ENCODE measurements around the gene CALM3. TPM values are rescaled to one million over a fixed set of nuclear protein-coding genes. Genes with fewer than 3 reads are reported as not detected.

Gene CALM3
- total and polyA plus RNA-seq, 2 experiments from 2014 or later = 217 to 271 TPM

DNA sequence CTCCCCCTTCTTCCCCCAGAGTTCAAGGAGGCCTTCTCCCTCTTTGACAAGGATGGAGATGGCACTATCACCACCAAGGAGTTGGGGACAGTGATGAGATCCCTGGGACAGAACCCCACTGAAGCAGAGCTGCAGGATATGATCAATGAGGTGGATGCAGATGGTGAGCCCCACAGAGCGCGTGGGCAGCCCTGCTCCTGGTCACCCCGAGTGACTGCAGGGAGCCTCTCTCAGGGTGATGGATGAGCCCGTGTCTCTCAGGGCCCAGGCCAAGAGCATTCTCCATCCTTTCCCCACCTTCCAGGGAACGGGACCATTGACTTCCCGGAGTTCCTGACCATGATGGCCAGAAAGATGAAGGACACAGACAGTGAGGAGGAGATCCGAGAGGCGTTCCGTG is 7.0 kb downstream of the CALM3 start:
- DNase-seq = no peak
- no peak for TF ChIP-seq EZH2 (IDR thresholded peaks at IDR 0.05; ENCODE audit: insufficient read depth, poor library complexity, severe bottlenecking)
- no peak for TF ChIP-seq EZH2phosphoT487 (IDR thresholded peaks at IDR 0.05; ENCODE audit: insufficient read depth, low read depth)
- Histone ChIP-seq H3F3A (ENCODE audit: insufficient read depth) (peaks cover 47% of the 10 kb centered on the region), H3K79me2 (ENCODE audit: insufficient read depth) (peaks cover 47% of the 10 kb centered on the region), H3K4me3 (no peak overlapping the region), H4K20me1 (ENCODE audit: insufficient read depth) (no peaks in the 10 kb centered on the region; the same call in 1 of the 2 replicates), H3K9me2 (ENCODE audit: insufficient read depth) (no peaks in the 10 kb centered on the region), H3K36me3 (ENCODE audit: low read depth) (peaks cover 43% of the 10 kb centered on the region; the same call in 1 of the 2 replicates), H3K4me2 (ENCODE audit: unreplicated experiment) (no peak overlapping the region), H3K9me3 (ENCODE audit: low read depth) (no peaks in the 10 kb centered on the region), H3K27me3 (replicated peaks; ENCODE audit: insufficient read depth) (no peaks in the 10 kb centered on the region), H2AFZ (no peak overlapping the region), H3K4me1 (ENCODE audit: insufficient read depth) (peaks cover 18% of the 10 kb centered on the region), H3K9ac (no peak overlapping the region), H3K27ac (no peak overlapping the region)
- in situ Hi-C loops (cut with MboI) = no loop called here
- 95 to 97% methylated on average over 8 to 9 of the region's 9 CpGs for WGBS, 2 experiments (ENCODE audit: low coverage in 1 of 2, low lambda C conversion rate in 2 of 2, missing lambda C conversion rate in 2 of 2)

DNA sequence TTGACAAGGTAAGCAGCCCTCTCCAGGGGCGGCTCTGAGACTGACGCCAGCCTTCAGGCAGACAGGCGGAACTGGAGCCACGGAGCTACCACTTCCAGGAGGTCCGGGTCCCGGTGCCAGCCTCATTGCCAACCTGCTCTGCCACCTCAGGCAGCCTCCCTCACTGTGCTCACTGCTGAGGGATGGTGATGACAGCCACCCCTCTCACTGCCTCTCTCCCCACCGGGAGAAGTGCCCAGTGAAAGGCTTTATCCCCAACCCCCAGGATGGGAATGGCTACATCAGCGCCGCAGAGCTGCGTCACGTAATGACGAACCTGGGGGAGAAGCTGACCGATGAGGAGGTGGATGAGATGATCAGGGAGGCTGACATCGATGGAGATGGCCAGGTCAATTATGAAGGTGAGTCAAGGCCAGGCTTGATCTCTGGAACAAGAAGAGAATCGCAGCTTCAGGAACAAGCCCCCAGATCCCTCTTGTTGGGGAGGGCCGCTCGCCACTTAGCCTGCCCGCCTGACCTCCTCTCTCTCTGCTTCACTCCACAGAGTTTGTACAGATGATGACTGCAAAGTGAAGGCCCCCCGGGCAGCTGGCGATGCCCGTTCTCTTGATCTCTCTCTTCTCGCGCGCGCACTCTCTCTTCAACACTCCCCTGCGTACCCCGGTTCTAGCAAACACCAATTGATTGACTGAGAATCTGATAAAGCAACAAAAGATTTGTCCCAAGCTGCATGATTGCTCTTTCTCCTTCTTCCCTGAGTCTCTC is 7.6 kb downstream of the CALM3 start:
- 89 to 94% methylated on average over 25 to 27 of the region's 27 CpGs for WGBS, 2 experiments (ENCODE audit: low coverage in 1 of 2, low lambda C conversion rate in 2 of 2, missing lambda C conversion rate in 2 of 2)
- H3K9me3 ChIP-seq (ENCODE audit: low read depth) = no peaks in the 10 kb centered on the region
- in situ Hi-C loops (cut with MboI) = no loop called here

DNA sequence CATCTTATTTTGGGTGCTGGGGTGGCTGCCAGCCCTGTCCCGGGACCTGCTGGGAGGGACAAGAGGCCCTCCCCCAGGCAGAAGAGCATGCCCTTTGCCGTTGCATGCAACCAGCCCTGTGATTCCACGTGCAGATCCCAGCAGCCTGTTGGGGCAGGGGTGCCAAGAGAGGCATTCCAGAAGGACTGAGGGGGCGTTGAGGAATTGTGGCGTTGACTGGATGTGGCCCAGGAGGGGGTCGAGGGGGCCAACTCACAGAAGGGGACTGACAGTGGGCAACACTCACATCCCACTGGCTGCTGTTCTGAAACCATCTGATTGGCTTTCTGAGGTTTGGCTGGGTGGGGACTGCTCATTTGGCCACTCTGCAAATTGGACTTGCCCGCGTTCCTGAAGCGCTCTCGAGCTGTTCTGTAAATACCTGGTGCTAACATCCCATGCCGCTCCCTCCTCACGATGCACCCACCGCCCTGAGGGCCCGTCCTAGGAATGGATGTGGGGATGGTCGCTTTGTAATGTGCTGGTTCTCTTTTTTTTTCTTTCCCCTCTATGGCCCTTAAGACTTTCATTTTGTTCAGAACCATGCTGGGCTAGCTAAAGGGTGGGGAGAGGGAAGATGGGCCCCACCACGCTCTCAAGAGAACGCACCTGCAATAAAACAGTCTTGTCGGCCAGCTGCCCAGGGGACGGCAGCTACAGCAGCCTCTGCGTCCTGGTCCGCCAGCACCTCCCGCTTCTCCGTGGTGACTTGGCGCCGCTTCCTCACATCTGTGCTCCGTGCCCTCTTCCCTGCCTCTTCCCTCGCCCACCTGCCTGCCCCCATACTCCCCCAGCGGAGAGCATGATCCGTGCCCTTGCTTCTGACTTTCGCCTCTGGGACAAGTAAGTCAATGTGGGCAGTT is 8.6 kb downstream of the CALM3 start:
- Histone ChIP-seq H2AFZ (no peak overlapping the region), H3K9me3 (ENCODE audit: low read depth) (no peaks in the 10 kb centered on the region), H3K27ac (no peak overlapping the region), H3F3A (ENCODE audit: insufficient read depth) (peaks cover 54% of the 10 kb centered on the region), H3K79me2 (ENCODE audit: insufficient read depth) (peaks cover 31% of the 10 kb centered on the region), H3K4me1 (ENCODE audit: insufficient read depth) (peaks cover 7% of the 10 kb centered on the region), H3K36me3 (ENCODE audit: low read depth) (peaks cover 43% of the 10 kb centered on the region; the same call in 1 of the 2 replicates), H3K27me3 (replicated peaks; ENCODE audit: insufficient read depth) (no peaks in the 10 kb centered on the region), H3K9me2 (ENCODE audit: insufficient read depth) (no peaks in the 10 kb centered on the region), H3K9ac (no peak overlapping the region), H3K4me3 (no peak overlapping the region), H3K4me2 (ENCODE audit: unreplicated experiment) (no peak overlapping the region), H4K20me1 (ENCODE audit: insufficient read depth) (no peaks in the 10 kb centered on the region; the same call in 1 of the 2 replicates)
- in situ Hi-C loops (cut with MboI) = no loop called here
- 87% methylated on average over 24 to 30 of the region's 30 CpGs for whole genome bisulfite sequencing, 2 experiments (ENCODE audit: low coverage in 1 of 2, low lambda C conversion rate in 2 of 2, missing lambda C conversion rate in 2 of 2)
- DNase-seq = no peak
- TF ChIP-seq EZH2 (IDR thresholded peaks at IDR 0.05; ENCODE audit: insufficient read depth, poor library complexity, severe bottlenecking) (no peak), EZH2phosphoT487 (IDR thresholded peaks at IDR 0.05; ENCODE audit: insufficient read depth, low read depth) (no peak)

More for the DNA sequence above, 7.6 kb downstream of the CALM3 start:
- Histone ChIP-seq H3K9ac (no peak overlapping the region), H3K9me2 (ENCODE audit: insufficient read depth) (no peaks in the 10 kb centered on the region), H3F3A (ENCODE audit: insufficient read depth) (peaks cover 52% of the 10 kb centered on the region), H2AFZ (no peak overlapping the region), H3K27ac (no peak overlapping the region), H3K4me2 (ENCODE audit: unreplicated experiment) (no peak overlapping the region), H3K4me3 (no peak overlapping the region), H3K79me2 (ENCODE audit: insufficient read depth) (peaks cover 41% of the 10 kb centered on the region), H3K4me1 (ENCODE audit: insufficient read depth) (peaks cover 12% of the 10 kb centered on the region), H3K27me3 (replicated peaks; ENCODE audit: insufficient read depth) (no peaks in the 10 kb centered on the region), H3K36me3 (ENCODE audit: low read depth) (peaks cover 43% of the 10 kb centered on the region; the same call in 1 of the 2 replicates), H4K20me1 (ENCODE audit: insufficient read depth) (no peaks in the 10 kb centered on the region; the same call in 1 of the 2 replicates)
- DNase-seq = no peak
- TF ChIP-seq EZH2 (IDR thresholded peaks at IDR 0.05; ENCODE audit: insufficient read depth, poor library complexity, severe bottlenecking) (no peak), EZH2phosphoT487 (IDR thresholded peaks at IDR 0.05; ENCODE audit: insufficient read depth, low read depth) (no peak)

DNA sequence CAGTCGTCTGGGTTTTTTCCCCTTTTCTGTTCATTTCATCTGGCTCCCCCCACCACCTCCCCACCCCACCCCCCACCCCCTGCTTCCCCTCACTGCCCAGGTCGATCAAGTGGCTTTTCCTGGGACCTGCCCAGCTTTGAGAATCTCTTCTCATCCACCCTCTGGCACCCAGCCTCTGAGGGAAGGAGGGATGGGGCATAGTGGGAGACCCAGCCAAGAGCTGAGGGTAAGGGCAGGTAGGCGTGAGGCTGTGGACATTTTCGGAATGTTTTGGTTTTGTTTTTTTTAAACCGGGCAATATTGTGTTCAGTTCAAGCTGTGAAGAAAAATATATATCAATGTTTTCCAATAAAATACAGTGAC is 9.3 kb downstream of the CALM3 start:
- no peak overlapping the region for H3K9ac ChIP-seq
- no peaks in the 10 kb centered on the region; the same call in 1 of the 2 replicates for H4K20me1 ChIP-seq (ENCODE audit: insufficient read depth)
- in situ Hi-C loops (cut with MboI) = no loop called here
- peaks cover 43% of the 10 kb centered on the region; the same call in 1 of the 2 replicates for H3K36me3 ChIP-seq (ENCODE audit: low read depth)
- no peaks in the 10 kb centered on the region for H3K9me2 ChIP-seq (ENCODE audit: insufficient read depth)
- H3K4me1 ChIP-seq (ENCODE audit: insufficient read depth) = peaks cover 7% of the 10 kb centered on the region
- no peak overlapping the region for H3K4me3 ChIP-seq
- H3K27me3 ChIP-seq (replicated peaks; ENCODE audit: insufficient read depth) = no peaks in the 10 kb centered on the region
- H3K4me2 ChIP-seq (ENCODE audit: unreplicated experiment) = no peak overlapping the region
- no peaks in the 10 kb centered on the region for H3K9me3 ChIP-seq (ENCODE audit: low read depth)
- H3F3A ChIP-seq (ENCODE audit: insufficient read depth) = peaks cover 54% of the 10 kb centered on the region
- peaks cover 25% of the 10 kb centered on the region for H3K79me2 ChIP-seq (ENCODE audit: insufficient read depth)
- 48 to 55% methylated on average over 4 to 5 of the region's 5 CpGs for WGBS, 2 experiments (ENCODE audit: low coverage in 1 of 2, low lambda C conversion rate in 2 of 2, missing lambda C conversion rate in 2 of 2)
- TF ChIP-seq EZH2phosphoT487 (IDR thresholded peaks at IDR 0.05; ENCODE audit: insufficient read depth, low read depth) (no peak), EZH2 (IDR thresholded peaks at IDR 0.05; ENCODE audit: insufficient read depth, poor library complexity, severe bottlenecking) (no peak)
- H2AFZ ChIP-seq = no peak overlapping the region
- no peak for DNase-seq
- H3K27ac ChIP-seq = no peak overlapping the region
